Hematopoietic multipotent progenitor cell treated with erythropoietin and hydrocortisone succinate and interleukin-3 and kit ligand, for 4 days (in vitro differentiated cells): Measurements from ENCODE around the gene NEK5.

ENCODE experiments used
- DNase-seq: peaks from one replicate; pipeline ENCODE4 v3.0.0-alpha.2; 2015

The NEK5 gene

DNA sequence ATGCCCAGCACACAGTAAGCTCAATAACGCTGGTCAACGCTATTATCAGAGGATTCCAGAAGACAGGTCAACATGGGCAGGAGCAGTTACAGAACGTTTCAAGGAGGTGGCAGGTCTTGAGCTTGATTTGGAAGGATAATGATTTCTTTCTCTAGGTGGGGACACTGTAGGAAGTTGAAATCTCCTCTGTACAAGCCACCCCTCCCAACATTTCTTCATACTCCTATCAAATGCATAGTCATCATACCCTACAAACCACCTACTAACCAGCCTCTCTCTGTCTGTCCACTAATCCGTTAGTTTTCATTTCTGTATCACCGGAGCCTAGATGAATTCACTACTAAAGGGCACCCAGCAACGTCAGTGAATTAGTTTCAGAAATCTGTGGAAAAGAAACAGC, 118.9 kb downstream of the NEK5 start:
- DNase-seq = peak; percentile 41

DNA sequence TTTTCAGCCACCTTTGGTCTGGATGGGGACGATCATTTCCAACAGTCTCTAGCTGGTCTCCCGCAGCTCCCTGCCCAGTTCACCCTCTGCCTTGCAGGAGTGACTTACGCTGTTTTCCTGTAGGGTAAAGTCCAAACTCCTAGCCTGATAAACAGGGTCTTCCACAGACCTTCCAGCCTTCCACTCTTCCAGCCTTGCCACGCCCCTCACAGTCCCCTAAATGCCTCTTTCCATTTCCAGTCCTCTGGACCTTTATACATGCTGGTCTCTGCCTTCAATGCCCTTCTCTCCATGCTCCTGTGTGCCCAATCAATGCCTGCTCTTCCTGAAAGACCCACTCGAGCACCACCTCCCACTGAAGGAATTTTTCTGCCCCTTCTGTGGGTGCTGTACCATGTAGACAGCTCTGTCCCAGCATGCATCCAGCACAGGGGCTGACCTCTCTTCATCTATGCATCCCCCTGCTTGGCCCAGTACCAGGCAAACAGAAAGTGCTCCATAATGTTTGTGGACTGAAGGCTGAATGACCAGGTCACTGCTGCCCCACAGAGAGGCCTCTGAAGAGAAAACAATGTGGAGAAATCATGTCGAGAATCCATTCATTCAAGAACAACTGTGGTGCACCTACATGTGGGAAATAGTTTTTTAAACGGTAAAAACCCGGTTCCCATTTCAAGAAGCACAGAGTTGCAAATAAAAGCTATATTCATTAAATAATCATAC, 122.2 kb downstream of the NEK5 start:
- no peak for DNase-seq

DNA sequence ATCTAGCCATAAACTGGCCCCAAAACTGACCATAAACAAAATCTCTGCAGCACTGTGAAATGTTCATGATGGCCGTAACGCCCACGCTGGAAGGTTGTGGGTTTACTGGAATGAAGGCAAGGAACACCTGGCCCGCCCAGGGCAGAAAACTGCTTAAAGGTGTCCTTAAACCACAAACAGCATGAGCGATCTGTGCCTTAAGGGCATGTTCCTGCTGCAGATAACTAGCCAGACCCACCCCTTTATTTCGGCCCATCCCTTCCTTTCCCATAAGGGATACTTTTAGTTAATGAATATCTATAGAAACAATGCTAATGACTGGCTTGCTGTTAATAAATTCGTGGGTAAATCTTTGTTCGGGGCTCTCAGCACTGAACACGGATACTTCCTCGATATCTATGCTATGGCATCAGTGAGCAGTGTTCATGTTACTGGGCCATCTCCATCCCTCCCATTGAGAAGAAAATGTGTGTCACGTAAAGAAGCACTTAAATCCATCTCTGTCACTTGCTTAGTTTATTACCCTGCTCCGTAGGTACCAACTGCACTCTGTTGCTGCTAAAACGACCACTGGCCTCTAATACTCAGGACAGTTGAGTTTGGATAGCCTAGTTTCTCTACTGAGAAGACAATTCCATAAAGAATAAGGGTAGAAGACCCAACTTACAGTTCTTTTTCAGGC, 122.9 kb downstream of the NEK5 start:
- no peak for DNase-seq

GRCh38 chr13:52004511-52005170, 124.2 kb downstream of the NEK5 start:
- peak; percentile 59 for DNase-seq

DNA sequence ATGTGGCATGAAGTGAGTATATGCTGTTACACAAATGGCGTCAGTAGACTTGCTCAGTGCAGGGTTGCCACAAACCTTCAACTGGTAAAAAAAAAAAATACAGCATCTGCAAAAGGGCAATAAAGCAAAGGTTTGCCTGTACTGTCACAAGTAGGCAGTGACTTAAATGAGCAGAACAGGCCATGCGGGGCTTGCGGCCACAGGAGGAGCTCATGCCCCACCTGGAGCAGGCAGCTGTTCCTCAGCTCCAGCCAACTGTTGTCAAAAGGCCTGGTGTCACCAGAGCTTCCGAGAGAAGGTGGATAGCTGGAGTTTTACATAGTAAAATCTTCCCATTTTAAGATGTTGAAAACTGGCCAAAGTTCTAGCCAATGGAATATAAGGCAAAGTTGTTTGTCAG, 125.3 kb downstream of the NEK5 start:
- no peak for DNase-seq

DNA sequence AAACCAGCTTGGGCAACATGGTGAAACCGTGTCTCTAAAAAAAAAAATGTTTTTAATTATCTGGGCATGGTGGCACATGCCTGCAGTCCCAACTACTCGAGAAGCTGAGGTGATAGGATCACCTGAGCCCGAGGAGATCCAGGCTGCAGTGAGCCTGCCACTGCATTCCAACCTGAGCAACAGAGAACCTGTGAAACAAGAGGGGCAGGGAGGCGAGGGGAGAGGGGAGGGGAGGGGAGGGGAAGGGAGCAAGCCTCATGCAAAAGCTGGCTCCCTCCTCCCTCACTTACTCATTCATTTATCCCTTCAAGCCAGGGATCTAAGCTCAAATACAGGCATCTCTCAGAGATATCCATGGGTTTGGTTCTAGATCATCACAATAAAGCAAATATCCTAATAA, 126.5 kb downstream of the NEK5 start:
- no peak for DNase-seq

DNA sequence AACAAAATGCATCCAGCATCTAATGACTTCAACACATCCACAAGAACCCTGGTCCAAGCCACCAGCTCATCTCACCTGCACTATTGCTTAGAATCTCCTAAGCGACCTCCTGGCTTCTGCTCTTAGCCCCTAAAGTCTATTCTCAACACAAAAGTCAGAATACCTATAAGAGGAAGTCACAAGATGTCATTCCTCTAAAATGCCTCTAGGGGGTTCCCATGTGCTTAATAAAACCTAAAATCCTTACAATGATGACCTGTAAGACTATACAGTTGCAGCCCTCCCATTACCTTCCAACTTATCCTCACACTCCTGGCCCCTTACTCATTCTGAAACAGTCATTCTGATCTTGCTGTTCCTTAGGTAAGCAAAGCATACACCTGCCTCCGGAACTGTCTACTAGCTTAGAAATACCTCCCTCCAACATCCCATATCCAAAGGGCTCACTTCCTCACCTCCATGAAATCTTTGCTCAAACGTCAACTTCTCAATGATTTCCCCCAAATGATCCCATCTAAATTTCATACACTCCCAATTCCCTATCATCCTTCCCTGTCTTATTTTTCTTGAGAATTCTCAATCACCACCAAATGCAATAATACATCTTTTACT, 127.6 kb downstream of the NEK5 start:
- peak; percentile 85 for DNase-seq

DNA sequence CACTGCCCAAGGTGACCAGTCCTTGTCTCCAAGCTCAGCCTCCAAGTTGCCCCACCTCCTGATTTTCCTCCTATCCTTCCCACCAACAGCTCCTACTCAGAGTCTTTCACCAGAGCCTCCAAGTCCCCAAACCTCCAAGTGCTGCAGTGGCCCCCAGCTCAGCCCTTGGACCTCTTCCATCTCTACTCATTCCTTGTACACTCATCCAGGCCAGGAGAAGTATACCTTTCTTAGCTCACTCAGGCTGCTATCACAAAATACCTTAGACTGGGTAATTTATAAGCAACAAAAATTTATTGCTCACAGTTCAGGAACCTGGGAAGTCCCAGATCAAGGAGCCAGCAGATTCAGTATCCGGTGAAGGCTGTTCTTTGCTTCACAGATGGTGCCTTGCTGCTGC, 129.0 kb downstream of the NEK5 start:
- no peak for DNase-seq

DNA sequence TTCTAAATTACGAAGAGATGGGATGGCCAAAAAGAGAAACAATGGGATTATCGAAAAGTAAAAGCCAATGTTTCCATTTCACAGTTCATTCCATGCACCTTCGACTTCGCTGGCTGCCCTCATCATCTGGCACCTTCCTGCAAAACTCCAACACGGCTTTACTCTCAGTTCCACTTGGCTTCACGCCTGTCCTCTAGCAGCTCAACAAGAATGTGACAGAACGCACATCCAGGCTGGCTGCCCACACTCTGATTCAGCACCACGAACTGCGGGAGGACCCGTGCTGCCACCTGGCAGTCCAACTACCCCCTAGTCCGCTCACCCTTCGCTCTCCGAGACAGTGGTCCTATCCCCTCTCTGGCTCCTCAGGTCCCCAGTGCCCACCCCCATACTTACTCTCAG, 129.4 kb downstream of the NEK5 start:
- DNase-seq = no peak

- DNase-seq = peak; percentile 44
Observed at GRCh38 chr13:51998723-51999509, 130.0 kb downstream of the NEK5 start.

GRCh38 chr13:51997641-51998330, 131.1 kb downstream of the NEK5 start:
- no peak for DNase-seq

- DNase-seq = no peak
Observed at GRCh38 chr13:51997186-51997585, 131.7 kb downstream of the NEK5 start.

GRCh38 chr13:51996641-51997040, 132.2 kb downstream of the NEK5 start:
- DNase-seq = peak; percentile 92

GRCh38 chr13:51995677-51996551, 133.0 kb downstream of the NEK5 start:
- DNase-seq = peak; percentile 86

DNA sequence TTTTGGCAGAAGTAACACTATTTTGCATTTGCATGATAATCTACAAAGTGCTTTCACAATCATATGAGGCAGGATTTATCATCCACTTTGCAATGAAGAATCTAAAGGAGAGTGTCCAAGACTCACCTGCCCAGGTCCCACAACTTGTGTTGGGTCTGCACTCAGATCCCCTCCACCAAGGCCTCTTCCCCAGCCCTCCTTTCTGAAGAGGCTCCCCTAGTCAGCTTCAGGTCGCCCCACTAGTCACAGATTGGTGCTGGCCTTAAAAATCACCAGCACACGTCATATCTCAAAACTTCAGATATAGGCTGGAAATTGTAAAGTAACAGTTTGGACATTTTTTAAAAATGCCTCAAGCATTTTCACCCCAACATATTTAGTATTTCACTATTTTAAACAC, 135.2 kb downstream of the NEK5 start:
- peak; percentile 52 for DNase-seq

- no peak for DNase-seq
Observed at GRCh38 chr13:51988988-51989618, 139.8 kb downstream of the NEK5 start.
